GM12878 (cell line): ENCODE data around the gene PRAF2. TPM values are rescaled to one million over a fixed set of nuclear protein-coding genes. Genes with fewer than 3 reads are reported as not detected.

Experiments used
- CEBPZ ChIP-seq: fragments of 150-350 bp; IDR thresholded peaks from 2 replicates; pipeline ENCODE4 v1.6.1; 2016; ENCODE audit warnings: low read depth, low read length
- CUX1 ChIP-seq: IDR thresholded peaks from 2 replicates; pipeline ENCODE4 v1.6.1; 2012; ENCODE audit warnings: improper control_type of control experiment, low read depth, low read length; ENCODE audit not compliant: insufficient replicate concordance
- ZSCAN29 ChIP-seq: fragments of 450-650 bp; IDR thresholded peaks from 2 replicates; pipeline ENCODE4 v1.6.1; 2017; ENCODE audit warnings: mild to moderate bottlenecking, moderate library complexity
- polyA plus RNA-seq, 11 experiments: library from polyadenylated mRNA; depleted of rRNA in 4 of 11; unstranded in 6 of 11; stranded (reverse) in 5 of 11; fragments of >200 nt; fragmentation: Nextera tagmentation in 4 of 11; fragmentation: Illumina TruSeq in 1 of 11; extraction: Ambion mirVana in 4 of 11; extraction: Trizol in 1 of 11; gene quantifications; 1 replicate in 1 of 11; 2 replicates in 10 of 11; pipeline versions ENCODE4 v1.2.1 to v1.2.3, GENCODE V29; 2011 to 2016; ENCODE audit warnings: inconsistent platforms in 2 of 11, missing spikeins in 2 of 11, low read depth in 1 of 11
- total RNA-seq, 4 experiments: library from RNA; depleted of rRNA in 3 of 4; stranded (reverse); fragments of >200 nt in 3 of 4; fragmentation: Illumina TruSeq in 1 of 4; extraction: Trizol in 1 of 4; gene quantifications; 2 replicates each; pipeline versions ENCODE4 v1.2.1 to v1.2.3, GENCODE V29; 2013 to 2021

Gene PRAF2
- total and polyA plus RNA-seq, 10 of the 15 experiments (the other 5 are each of a cell fraction or from before 2014, with no cell fraction given) = 0.80 to 16.7 (median 7.0) TPM

GRCh38 chrX:49072712-49073095, 1.1 kb downstream of the PRAF2 start (continued):
- TF ChIP-seq CUX1 (no peak), CEBPZ (no peak), ZSCAN29 (no peak)
